Stimulated activated CD4-positive, alpha-beta T cell treated with anti-CD3 and anti-CD28 coated beads, Interleukin-2, amount 100 ng/mL, for 24 hours (primary cell): ENCODE measurements around the gene C3orf80.
"Not testable (repeated sequence)": the region's sequence is repeated elsewhere in the genome, so short reads cannot be mapped to it uniquely, and the experiment has no call there.

Source experiments
- DNase-seq, 2 donors: peaks; one replicate each; pipeline ENCODE4 v3.0.0-alpha.2; 2020

The C3orf80 gene

GRCh38 chr3:160217675-160218074, 7.5 kb upstream of the C3orf80 start:
- no peak for DNase-seq

- no peak for DNase-seq
Measured at GRCh38 chr3:160218136-160218535, 7.1 kb upstream of the C3orf80 start.

- DNase-seq: no peak
Measured at GRCh38 chr3:160220038-160220437, 5.2 kb upstream of the C3orf80 start.

GRCh38 chr3:160221019-160221418, 4.2 kb upstream of the C3orf80 start:
- no peak for DNase-seq

- DNase-seq: no peak
Measured at GRCh38 chr3:160224256-160224655, 966 bp upstream of the C3orf80 start.

- no peak for DNase-seq
Measured at GRCh38 chr3:160224811-160225175, 429 bp upstream of the C3orf80 start.

GRCh38 chr3:160226026-160226907, 1.0 kb downstream of the C3orf80 start:
- peak in 1 of 2 donors; percentile 7 for DNase-seq

- DNase-seq: no peak
Measured at GRCh38 chr3:160227419-160227818, 2.2 kb downstream of the C3orf80 start.

GRCh38 chr3:160232014-160232413, 6.8 kb downstream of the C3orf80 start:
- DNase-seq: no peak

GRCh38 chr3:160240719-160241118, 15.5 kb downstream of the C3orf80 start:
- not testable (repeated sequence) for DNase-seq

GRCh38 chr3:160245261-160245800, 20.1 kb downstream of the C3orf80 start:
- DNase-seq: no peak

GRCh38 chr3:160247766-160248165, 22.5 kb downstream of the C3orf80 start:
- DNase-seq: no peak

- no peak for DNase-seq
Measured at GRCh38 chr3:160253298-160253697, 28.1 kb downstream of the C3orf80 start.

- DNase-seq: no peak
Measured at GRCh38 chr3:160257606-160258005, 32.4 kb downstream of the C3orf80 start.

GRCh38 chr3:160259589-160259988, 34.4 kb downstream of the C3orf80 start:
- DNase-seq: no peak

- DNase-seq: no peak
Measured at GRCh38 chr3:160260587-160261270, 35.5 kb downstream of the C3orf80 start.

- DNase-seq: no peak
Measured at GRCh38 chr3:160265088-160265487, 39.9 kb downstream of the C3orf80 start.
